Neutrophil (primary cell): Measurements from ENCODE around the gene TSPAN5.

ENCODE experiments used
- H3K27ac ChIP-seq: fragments of 200-600 bp; sonication (generic); 2 replicates; pipeline ENCODE4 v1.5.1; 2016; ENCODE audit warnings: mild to moderate bottlenecking, moderate library complexity
- H3K27me3 ChIP-seq: fragments of 200-600 bp; sonication (generic); 2 replicates; pipeline ENCODE4 v1.6.0; 2016; ENCODE audit warnings: mild to moderate bottlenecking
- H3K36me3 ChIP-seq: fragments of 200-600 bp; sonication (generic); 2 replicates; pipeline ENCODE4 v1.5.1; 2017
- H3K4me1 ChIP-seq, 2 experiments: fragments of 200-600 bp in 1 of 2; sonication (generic) in 1 of 2; 1 replicate in 1 of 2; 2 replicates in 1 of 2; pipeline versions ENCODE4 v1.5.1 to v1.6.1; 2013 to 2016; ENCODE audit warnings: low read depth in 1 of 2, low read length in 1 of 2, mild to moderate bottlenecking in 1 of 2, moderate library complexity in 1 of 2; ENCODE audit not compliant: control insufficient read depth in 1 of 2, insufficient read depth in 1 of 2
- H3K4me3 ChIP-seq, 2 experiments: fragments of 200-600 bp in 1 of 2; sonication (generic) in 1 of 2; 1 replicate in 1 of 2; 2 replicates in 1 of 2; pipeline ENCODE4 v1.5.1; 2013 to 2016; ENCODE audit warnings: low read depth in 1 of 2, low read length in 1 of 2, mild to moderate bottlenecking in 1 of 2, moderate library complexity in 1 of 2
- H3K9me3 ChIP-seq: fragments of 200-600 bp; sonication (generic); 2 replicates; pipeline ENCODE4 v1.5.1; 2016
- CTCF ChIP-seq: fragments of 200-600 bp; sonication (generic); IDR thresholded peaks from 2 replicates; pipeline ENCODE4 v1.5.1; 2016; ENCODE audit warnings: antibody characterized with exemption

TSPAN5 gene

GRCh38 chr4:98652996-98653395 lies 5.4 kb downstream of the TSPAN5 start:
- H3K27ac ChIP-seq = no peak overlapping the region
- H3K9me3 ChIP-seq = no peaks in the 10 kb centered on the region
- peaks cover 26% of the 10 kb centered on the region for H3K27me3 ChIP-seq
- H3K36me3 ChIP-seq = no peaks in the 10 kb centered on the region
- peaks cover 7 to 9% of the 10 kb centered on the region in 2 experiments for H3K4me1 ChIP-seq
- no peak for TF ChIP-seq CTCF
- no peak overlapping the region for H3K4me3 ChIP-seq

- Histone ChIP-seq H3K27me3 (no peaks in the 10 kb centered on the region), H3K4me1 (no peaks in the 10 kb centered on the region), H3K9me3 (no peaks in the 10 kb centered on the region), H3K4me3 (no peak overlapping the region), H3K36me3 (no peaks in the 10 kb centered on the region), H3K27ac (no peak overlapping the region)
- TF ChIP-seq CTCF = no peak
Measured at GRCh38 chr4:98648602-98649001, 9.8 kb downstream of the TSPAN5 start.

GRCh38 chr4:98646422-98646821 lies 12.0 kb downstream of the TSPAN5 start:
- H3K9me3 ChIP-seq = no peaks in the 10 kb centered on the region
- H3K4me3 ChIP-seq = no peak overlapping the region
- no peaks in the 10 kb centered on the region for H3K4me1 ChIP-seq
- H3K27ac ChIP-seq = no peak overlapping the region
- TF ChIP-seq CTCF = no peak
- H3K27me3 ChIP-seq = no peaks in the 10 kb centered on the region
- H3K36me3 ChIP-seq = no peaks in the 10 kb centered on the region

GRCh38 chr4:98645527-98645926 lies 12.9 kb downstream of the TSPAN5 start:
- TF ChIP-seq CTCF = no peak
- no peaks in the 10 kb centered on the region for H3K27me3 ChIP-seq
- H3K4me3 ChIP-seq = no peak overlapping the region
- no peaks in the 10 kb centered on the region for H3K36me3 ChIP-seq
- H3K9me3 ChIP-seq = no peaks in the 10 kb centered on the region
- no peaks in the 10 kb centered on the region for H3K4me1 ChIP-seq
- no peak overlapping the region for H3K27ac ChIP-seq

GRCh38 chr4:98643755-98644154 lies 14.7 kb downstream of the TSPAN5 start:
- no peaks in the 10 kb centered on the region for H3K4me1 ChIP-seq
- H3K9me3 ChIP-seq = no peaks in the 10 kb centered on the region
- H3K27ac ChIP-seq = no peak overlapping the region
- H3K27me3 ChIP-seq = no peaks in the 10 kb centered on the region
- TF ChIP-seq CTCF = no peak
- no peaks in the 10 kb centered on the region for H3K36me3 ChIP-seq
- H3K4me3 ChIP-seq = no peak overlapping the region

- H3K4me1 ChIP-seq = no peaks in the 10 kb centered on the region
- no peak overlapping the region for H3K4me3 ChIP-seq
- no peaks in the 10 kb centered on the region for H3K27me3 ChIP-seq
- H3K36me3 ChIP-seq = no peaks in the 10 kb centered on the region
- no peaks in the 10 kb centered on the region for H3K9me3 ChIP-seq
- no peak overlapping the region for H3K27ac ChIP-seq
- no peak for TF ChIP-seq CTCF
Measured at GRCh38 chr4:98642991-98643426, 15.4 kb downstream of the TSPAN5 start.
